Neural progenitor cell (in vitro differentiated cells): ENCODE data around the gene SKA2. TPM values are rescaled to one million over a fixed set of nuclear protein-coding genes. Genes with fewer than 3 reads are reported as not detected.

ENCODE experiments used
- DNase-seq: peaks from one replicate; pipeline ENCODE4 v3.0.0-alpha.2; 2016; ENCODE audit warnings: low spot score
- H2AFZ ChIP-seq: fragments of 200-600 bp; sonication (generic); replicated peaks from 2 replicates; pipeline ENCODE4 v1.6.1; 2016; ENCODE audit warnings: antibody characterized with exemption
- H3F3A ChIP-seq: fragments of 200-600 bp; sonication (generic); 2 replicates; pipeline ENCODE4 v1.6.1; 2016; ENCODE audit warnings: antibody characterized with exemption, low read depth
- H3K27ac ChIP-seq: fragments of 200-600 bp; sonication (generic); 2 replicates; pipeline ENCODE4 v1.5.1; 2016; ENCODE audit warnings: mild to moderate bottlenecking
- H3K27me3 ChIP-seq: fragments of 200-600 bp; sonication (generic); 2 replicates; pipeline ENCODE4 v1.6.1; 2016; ENCODE audit warnings: mild to moderate bottlenecking, moderate library complexity
- H3K36me3 ChIP-seq: fragments of 200-600 bp; sonication (generic); 2 replicates; pipeline ENCODE4 v1.5.1; 2016
- H3K4me1 ChIP-seq: fragments of 200-600 bp; sonication (generic); 2 replicates; pipeline ENCODE4 v1.6.1; 2016; ENCODE audit warnings: mixed run types
- H3K4me2 ChIP-seq: fragments of 200-600 bp; sonication (generic); 2 replicates; pipeline ENCODE4 v1.6.1; 2016
- H3K4me3 ChIP-seq: fragments of 200-600 bp; sonication (generic); 2 replicates; pipeline ENCODE4 v1.5.1; 2016
- H3K79me2 ChIP-seq: fragments of 200-600 bp; sonication (generic); 2 replicates; pipeline ENCODE4 v1.6.1; 2016; ENCODE audit warnings: low read depth
- H3K9ac ChIP-seq: fragments of 200-600 bp; sonication (generic); 2 replicates; pipeline ENCODE4 v1.6.1; 2016
- H3K9me3 ChIP-seq: fragments of 200-600 bp; sonication (generic); 2 replicates; pipeline ENCODE4 v1.5.1; 2016; ENCODE audit warnings: low read depth
- H4K20me1 ChIP-seq: fragments of 200-600 bp; sonication (generic); 2 replicates; pipeline ENCODE4 v1.6.1; 2016; ENCODE audit warnings: low read depth
- H3K27ac Mint-ChIP-seq: 3 replicates; pipeline ENCODE4 v1.8.0; 2021; ENCODE audit warnings: mixed read lengths
- H3K27me3 Mint-ChIP-seq: 2 replicates; pipeline ENCODE4 v1.8.0; 2022; ENCODE audit warnings: low read depth, mild to moderate bottlenecking, inconsistent platforms, moderate library complexity, mixed read lengths; ENCODE audit not compliant: insufficient read depth
- H3K36me3 Mint-ChIP-seq: 3 replicates; pipeline ENCODE4 v1.8.0; 2021; ENCODE audit warnings: mixed read lengths
- H3K4me1 Mint-ChIP-seq: 3 replicates; pipeline ENCODE4 v1.8.0; 2021; ENCODE audit warnings: mixed read lengths
- H3K4me3 Mint-ChIP-seq: 3 replicates; pipeline ENCODE4 v1.8.0; 2021; ENCODE audit warnings: mild to moderate bottlenecking, moderate library complexity, mixed read lengths
- H3K9me3 Mint-ChIP-seq: 3 replicates; pipeline ENCODE4 v1.8.0; 2020; ENCODE audit warnings: mixed read lengths
- EZH2 ChIP-seq: fragments of 200-600 bp; sonication (generic); IDR thresholded peaks from 2 replicates; pipeline ENCODE4 v1.6.1; 2017; ENCODE audit warnings: antibody characterized with exemption, mild to moderate bottlenecking, moderate library complexity
- EZH2phosphoT487 ChIP-seq: fragments of 200-600 bp; sonication (generic); IDR thresholded peaks from 2 replicates; pipeline ENCODE4 v1.6.1; 2017; ENCODE audit warnings: antibody characterized with exemption
- total RNA-seq: library from RNA; depleted of rRNA; stranded (reverse); fragments of >200 nt; gene quantifications from 2 replicates; pipeline ENCODE4 v1.2.3, GENCODE V29; 2015; ENCODE audit warnings: low replicate concordance
- TF ChIP-seq, protein P1 (sequence below): fragments of 200-600 bp; sonication (generic); IDR thresholded peaks from 2 replicates; pipeline ENCODE4 v1.5.1; 2017; ENCODE audit warnings: antibody characterized with exemption, mild to moderate bottlenecking

The SKA2 gene
- total RNA-seq, 1 donor from 2014 or later, result 352 TPM

GRCh38 chr17:59161477-59161876 lies 6.5 kb upstream of the SKA2 start:
- Histone ChIP-seq H2AFZ (no peak overlapping the region), H3K4me3 (no peak overlapping the region), H3K4me2 (peak overlapping the region; percentile 7), H4K20me1 (peaks cover 10% of the 10 kb centered on the region), H3K27me3 (no peaks in the 10 kb centered on the region), H3K27ac (peak overlapping the region; percentile 68), H3K36me3 (no peaks in the 10 kb centered on the region), H3K79me2 (peaks cover 100% of the 10 kb centered on the region), H3K9me3 (no peaks in the 10 kb centered on the region), H3K4me1 (peaks cover 32% of the 10 kb centered on the region), H3F3A (peaks cover 38% of the 10 kb centered on the region), H3K9ac (no peak overlapping the region)
- no peak overlapping the region for H3K4me3 Mint-ChIP-seq
- TF ChIP-seq EZH2phosphoT487, result no peak
- TF ChIP-seq EZH2, result no peak
- TF ChIP-seq, protein P1, sequence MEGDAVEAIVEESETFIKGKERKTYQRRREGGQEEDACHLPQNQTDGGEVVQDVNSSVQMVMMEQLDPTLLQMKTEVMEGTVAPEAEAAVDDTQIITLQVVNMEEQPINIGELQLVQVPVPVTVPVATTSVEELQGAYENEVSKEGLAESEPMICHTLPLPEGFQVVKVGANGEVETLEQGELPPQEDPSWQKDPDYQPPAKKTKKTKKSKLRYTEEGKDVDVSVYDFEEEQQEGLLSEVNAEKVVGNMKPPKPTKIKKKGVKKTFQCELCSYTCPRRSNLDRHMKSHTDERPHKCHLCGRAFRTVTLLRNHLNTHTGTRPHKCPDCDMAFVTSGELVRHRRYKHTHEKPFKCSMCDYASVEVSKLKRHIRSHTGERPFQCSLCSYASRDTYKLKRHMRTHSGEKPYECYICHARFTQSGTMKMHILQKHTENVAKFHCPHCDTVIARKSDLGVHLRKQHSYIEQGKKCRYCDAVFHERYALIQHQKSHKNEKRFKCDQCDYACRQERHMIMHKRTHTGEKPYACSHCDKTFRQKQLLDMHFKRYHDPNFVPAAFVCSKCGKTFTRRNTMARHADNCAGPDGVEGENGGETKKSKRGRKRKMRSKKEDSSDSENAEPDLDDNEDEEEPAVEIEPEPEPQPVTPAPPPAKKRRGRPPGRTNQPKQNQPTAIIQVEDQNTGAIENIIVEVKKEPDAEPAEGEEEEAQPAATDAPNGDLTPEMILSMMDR, result no peak
- DNase-seq, result no peak
- H3K9me3 Mint-ChIP-seq, result no peaks in the 10 kb centered on the region
- H3K36me3 Mint-ChIP-seq, result peaks cover 9% of the 10 kb centered on the region
- peaks cover 26% of the 10 kb centered on the region for H3K4me1 Mint-ChIP-seq
- H3K27me3 Mint-ChIP-seq, result peaks cover 3% of the 10 kb centered on the region
- no peak overlapping the region for H3K27ac Mint-ChIP-seq

GRCh38 chr17:59160157-59161025 lies 5.4 kb upstream of the SKA2 start:
- Histone ChIP-seq H3K4me2 (no peak overlapping the region), H3K36me3 (no peaks in the 10 kb centered on the region), H3K79me2 (peaks cover 97% of the 10 kb centered on the region), H3K4me3 (no peak overlapping the region), H4K20me1 (peaks cover 10% of the 10 kb centered on the region), H3K9ac (no peak overlapping the region), H3K27me3 (no peaks in the 10 kb centered on the region), H3K9me3 (no peaks in the 10 kb centered on the region), H3K27ac (peak overlapping the region; percentile 68), H2AFZ (no peak overlapping the region), H3K4me1 (peaks cover 25% of the 10 kb centered on the region), H3F3A (peaks cover 27% of the 10 kb centered on the region)
- peaks cover 3% of the 10 kb centered on the region for H3K27me3 Mint-ChIP-seq
- H3K4me3 Mint-ChIP-seq, result no peak overlapping the region
- H3K4me1 Mint-ChIP-seq, result peaks cover 22% of the 10 kb centered on the region
- H3K36me3 Mint-ChIP-seq, result peaks cover 9% of the 10 kb centered on the region
- no peaks in the 10 kb centered on the region for H3K9me3 Mint-ChIP-seq
- H3K27ac Mint-ChIP-seq, result no peak overlapping the region
- TF ChIP-seq, protein P1, result no peak
- TF ChIP-seq EZH2 (no peak), EZH2phosphoT487 (no peak)
- no peak for DNase-seq

GRCh38 chr17:59155439-59156177 lies 622 bp upstream of the SKA2 start, which contains the start of gene PRR11:
PRR11 (plus strand) TSS chr17:59155746; CDS start chr17:59169753, 14,007 bp downstream.
- H3K4me3 Mint-ChIP-seq, result no peak within 1 kb of the TSS
- Histone ChIP-seq H4K20me1 (peaks cover 25% of the 10 kb centered on the region), H3K4me1 (peaks cover 44% of the 10 kb centered on the region), H3K27ac (peak within 1 kb of the TSS; percentile 98), H3K4me3 (peak within 1 kb of the TSS; percentile 71), H3K79me2 (peaks cover 92% of the 10 kb centered on the region), H3K9ac (peak within 1 kb of the TSS; percentile 85), H3F3A (peaks cover 15% of the 10 kb centered on the region), H3K9me3 (no peaks in the 10 kb centered on the region), H3K27me3 (no peaks in the 10 kb centered on the region), H3K36me3 (no peaks in the 10 kb centered on the region), H3K4me2 (peak within 1 kb of the TSS; percentile 98), H2AFZ (peak within 1 kb of the TSS; percentile 79)
- peaks cover 8% of the 10 kb centered on the region for H3K36me3 Mint-ChIP-seq
- H3K4me1 Mint-ChIP-seq, result peaks cover 40% of the 10 kb centered on the region
- TF ChIP-seq, protein P1, result no peak
- TF ChIP-seq EZH2phosphoT487 (no peak), EZH2 (no peak)
- no peak within 1 kb of the TSS for H3K27ac Mint-ChIP-seq
- no peaks in the 10 kb centered on the region for H3K9me3 Mint-ChIP-seq
- peaks cover 3% of the 10 kb centered on the region for H3K27me3 Mint-ChIP-seq
- DNase-seq, result peak; percentile 99
